Ovary (tissue), 3 donors: ENCODE data around the gene SLC25A29.

Experiments
- POLR2A ChIP-seq: fragments of 450-650 bp; IDR thresholded peaks from one replicate; pipeline ENCODE4 v1.6.1; 2017; ENCODE audit warnings: antibody characterized with exemption, mild to moderate bottlenecking, moderate library complexity
- TF ChIP-seq, protein P1 (sequence below), 3 donors: fragments of 450-650 bp in 2 of 3; fragments of 200-600 bp in 1 of 3; IDR thresholded peaks; one replicate each; pipeline versions ENCODE4 v1.5.1 to v1.8.0; 2016 to 2022; ENCODE audit warnings: antibody characterized with exemption in 3 of 3, mild to moderate bottlenecking in 1 of 3
- donor health status: DM: no; HTN: no; CAD: no.

DNA sequence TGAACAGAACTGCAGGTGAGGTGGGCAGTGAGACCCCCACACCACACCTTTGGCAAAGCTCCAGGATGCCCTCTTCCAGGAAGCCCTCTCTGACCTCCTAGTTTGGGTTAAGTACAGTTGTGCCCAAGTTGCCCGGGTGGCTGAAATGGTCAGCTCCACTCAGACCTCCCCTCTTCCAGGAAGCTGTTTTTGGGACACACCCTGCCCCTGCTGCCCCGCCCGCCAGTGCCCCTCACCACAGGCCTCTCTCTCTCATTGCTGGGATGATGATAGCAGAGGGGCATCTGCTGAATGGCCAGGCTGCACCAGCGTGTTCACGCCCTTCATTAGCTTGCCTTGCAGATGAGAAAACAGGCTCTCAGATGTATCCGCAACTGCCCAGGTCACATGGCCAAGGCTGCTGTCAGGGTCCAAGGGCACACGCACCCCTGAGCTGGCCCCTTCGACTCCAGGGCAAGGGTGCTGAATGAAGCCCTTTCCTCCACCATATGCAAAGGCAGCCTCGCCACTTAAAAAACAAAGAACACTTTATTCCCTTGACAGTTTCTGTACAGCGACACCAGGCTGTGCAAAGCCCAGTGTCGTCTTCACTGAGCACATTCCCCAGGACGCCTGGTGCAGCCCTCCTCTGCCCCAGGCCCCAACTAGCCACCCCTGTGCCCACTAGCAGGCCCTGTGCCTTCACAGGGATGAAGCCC, 15.5 kb downstream of the SLC25A29 start:
- TF ChIP-seq, protein P1, sequence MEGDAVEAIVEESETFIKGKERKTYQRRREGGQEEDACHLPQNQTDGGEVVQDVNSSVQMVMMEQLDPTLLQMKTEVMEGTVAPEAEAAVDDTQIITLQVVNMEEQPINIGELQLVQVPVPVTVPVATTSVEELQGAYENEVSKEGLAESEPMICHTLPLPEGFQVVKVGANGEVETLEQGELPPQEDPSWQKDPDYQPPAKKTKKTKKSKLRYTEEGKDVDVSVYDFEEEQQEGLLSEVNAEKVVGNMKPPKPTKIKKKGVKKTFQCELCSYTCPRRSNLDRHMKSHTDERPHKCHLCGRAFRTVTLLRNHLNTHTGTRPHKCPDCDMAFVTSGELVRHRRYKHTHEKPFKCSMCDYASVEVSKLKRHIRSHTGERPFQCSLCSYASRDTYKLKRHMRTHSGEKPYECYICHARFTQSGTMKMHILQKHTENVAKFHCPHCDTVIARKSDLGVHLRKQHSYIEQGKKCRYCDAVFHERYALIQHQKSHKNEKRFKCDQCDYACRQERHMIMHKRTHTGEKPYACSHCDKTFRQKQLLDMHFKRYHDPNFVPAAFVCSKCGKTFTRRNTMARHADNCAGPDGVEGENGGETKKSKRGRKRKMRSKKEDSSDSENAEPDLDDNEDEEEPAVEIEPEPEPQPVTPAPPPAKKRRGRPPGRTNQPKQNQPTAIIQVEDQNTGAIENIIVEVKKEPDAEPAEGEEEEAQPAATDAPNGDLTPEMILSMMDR (IDR thresholded peaks at IDR 0.05), result no peak
- no peak for TF ChIP-seq POLR2A
